HepG2 (cell line): ENCODE data around the gene SGTB. TPM values are rescaled to one million over a fixed set of nuclear protein-coding genes. Genes with fewer than 3 reads are reported as not detected.
A peak's percentile ranks its signal among the peaks of the same experiment; 100 is the strongest.

Experiments used
- ARHGAP35 ChIP-seq: sonication (generic); formaldehyde crosslinking; IDR thresholded peaks from 2 replicates; pipeline ENCODE4 v1.9.0; 2022; ENCODE audit warnings: mild to moderate bottlenecking, inconsistent platforms, moderate library complexity, missing genetic modification reagents, borderline replicate concordance
- ELF1 ChIP-seq: sonication (generic); formaldehyde crosslinking; IDR thresholded peaks from 2 replicates; pipeline ENCODE4 v1.4.0; 2020; ENCODE audit warnings: missing genetic modification reagents
- FOSL2 ChIP-seq: sonication (generic); formaldehyde crosslinking; IDR thresholded peaks from 2 replicates; pipeline ENCODE4 v1.4.0; 2020; ENCODE audit warnings: missing genetic modification reagents
- HOXA7 ChIP-seq: sonication (generic); formaldehyde crosslinking; IDR thresholded peaks from 2 replicates; pipeline ENCODE4 v1.8.1; 2022; ENCODE audit warnings: mild to moderate bottlenecking, missing genetic modification reagents, moderate library complexity
- NFAT5 ChIP-seq: sonication (generic); formaldehyde crosslinking; IDR thresholded peaks from 2 replicates; pipeline ENCODE4 v1.4.0; 2020; ENCODE audit warnings: missing genetic modification reagents
- SNAPC4 ChIP-seq: sonication (generic); formaldehyde crosslinking; IDR thresholded peaks from 2 replicates; pipeline ENCODE4 v1.4.0; 2020; ENCODE audit warnings: mild to moderate bottlenecking, missing genetic modification reagents
- THAP11 ChIP-seq: IDR thresholded peaks from 2 replicates; pipeline ENCODE4 v1.6.1; 2016; ENCODE audit warnings: missing biosample characterization, missing genetic modification reagents
- THAP7 ChIP-seq: sonication (generic); formaldehyde crosslinking; IDR thresholded peaks from 2 replicates; pipeline ENCODE4 v1.8.1; 2023; ENCODE audit warnings: mild to moderate bottlenecking, missing genetic modification reagents
- ZBTB3 ChIP-seq: sonication (generic); formaldehyde crosslinking; IDR thresholded peaks from 2 replicates; pipeline ENCODE4 v1.4.0; 2020; ENCODE audit warnings: low read depth, mild to moderate bottlenecking, moderate library complexity, missing genetic modification reagents, borderline replicate concordance
- ZBTB7A ChIP-seq: sonication (generic); formaldehyde crosslinking; IDR thresholded peaks from 2 replicates; pipeline ENCODE4 v1.8.0; 2022; ENCODE audit warnings: mild to moderate bottlenecking, missing genetic modification reagents
- ZFP1 ChIP-seq: IDR thresholded peaks from 2 replicates; pipeline ENCODE4 v1.6.1; 2016
- ZKSCAN8 ChIP-seq: IDR thresholded peaks from 2 replicates; pipeline ENCODE4 v1.6.1; 2016; ENCODE audit warnings: borderline replicate concordance, missing genetic modification reagents, missing compliant biosample characterization
- ZNF501 ChIP-seq: sonication (generic); formaldehyde crosslinking; IDR thresholded peaks from 2 replicates; pipeline ENCODE4 v1.5.1; 2020; ENCODE audit warnings: mild to moderate bottlenecking, moderate library complexity, missing genetic modification reagents
- ZNF747 ChIP-seq: sonication (generic); formaldehyde crosslinking; IDR thresholded peaks from 2 replicates; pipeline ENCODE4 v1.8.1; 2023; ENCODE audit warnings: missing genetic modification reagents, mild to moderate bottlenecking, borderline replicate concordance
- polyA plus RNA-seq, 8 experiments: library from polyadenylated mRNA; depleted of rRNA in 3 of 8; stranded (reverse) in 7 of 8; unstranded in 1 of 8; fragments of >200 nt; fragmentation: Illumina TruSeq in 4 of 8; extraction: Trizol in 4 of 8; gene quantifications; 2 replicates each; pipeline versions ENCODE4 v1.2.1 to v1.2.3, GENCODE V29; 2011 to 2016; ENCODE audit warnings: low read depth in 4 of 8, missing spikeins in 1 of 8, mixed read lengths in 1 of 8; ENCODE audit not compliant: insufficient read depth in 1 of 8
- total RNA-seq, 5 experiments: library from RNA; depleted of rRNA; stranded (reverse); fragments of >200 nt; fragmentation: Illumina TruSeq; extraction: Trizol; gene quantifications; 2 replicates each; pipeline ENCODE4 v1.2.3, GENCODE V29; 2016; ENCODE audit warnings: low read depth in 1 of 5
- TF ChIP-seq, protein P1 (sequence below): sonication (generic); formaldehyde crosslinking; IDR thresholded peaks from 2 replicates; pipeline ENCODE4 v1.4.0; 2020; ENCODE audit warnings: missing genetic modification reagents

Gene SGTB
- total and polyA plus RNA-seq, 2 of the 13 experiments (the other 11 are each of a cell fraction or from before 2014, with no cell fraction given) = 5.2 to 11.2 TPM

DNA sequence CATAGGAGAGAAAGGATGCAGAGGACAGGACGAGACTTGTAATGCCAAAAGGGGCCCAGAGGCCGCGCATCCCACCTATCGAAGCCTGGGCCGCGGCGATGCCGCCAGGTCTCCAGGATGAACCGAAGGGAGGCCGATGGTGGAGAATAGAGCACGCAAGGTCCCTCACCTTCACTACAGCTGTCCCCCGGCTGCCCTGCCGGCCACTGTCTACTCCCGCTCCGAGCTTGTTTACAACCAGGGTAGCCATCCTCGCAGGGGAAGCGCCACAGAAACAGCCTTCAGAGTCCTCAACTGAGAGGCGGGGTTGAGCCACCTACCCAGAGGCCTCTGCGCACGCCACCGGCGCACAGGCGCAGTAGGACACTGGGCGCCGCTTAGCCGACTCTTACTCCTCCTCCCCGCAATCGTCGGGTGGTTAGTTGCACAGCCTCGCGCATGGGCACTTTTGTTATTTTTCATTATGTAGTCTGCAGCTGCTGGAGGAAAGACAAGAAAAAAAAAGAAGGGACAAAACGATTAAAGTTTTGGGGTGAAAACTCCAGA lies 97.8 kb downstream of the SGTB start, which contains the start of gene TRIM23 (continued):
- TF ChIP-seq ZNF747 (CRISPR knock-in tag) (no peak), ZBTB3 (CRISPR knock-in tag) (0 out of 2 replicates have a peak, but pooled peaks have one; percentile 70), ZBTB7A (CRISPR knock-in tag) (no peak), ARHGAP35 (CRISPR knock-in tag) (no peak), ZKSCAN8 (CRISPR knock-in tag) (no peak), NFAT5 (CRISPR knock-in tag) (no peak), SNAPC4 (CRISPR knock-in tag) (no peak; the same call in 1 of the 2 replicates), FOSL2 (0 out of 2 replicates have a peak, but pooled peaks have one; percentile 16), ZNF501 (CRISPR knock-in tag) (peak; percentile 81), THAP11 (CRISPR knock-in tag) (no peak; the same call in 1 of the 2 replicates), ELF1 (CRISPR knock-in tag) (no peak), THAP7 (CRISPR knock-in tag) (0 out of 2 replicates have a peak, but pooled peaks have one; percentile 52), HOXA7 (CRISPR knock-in tag) (no peak), ZFP1 (CRISPR knock-in tag) (no peak; the same call in 1 of the 2 replicates)
- TF ChIP-seq, protein P1, sequence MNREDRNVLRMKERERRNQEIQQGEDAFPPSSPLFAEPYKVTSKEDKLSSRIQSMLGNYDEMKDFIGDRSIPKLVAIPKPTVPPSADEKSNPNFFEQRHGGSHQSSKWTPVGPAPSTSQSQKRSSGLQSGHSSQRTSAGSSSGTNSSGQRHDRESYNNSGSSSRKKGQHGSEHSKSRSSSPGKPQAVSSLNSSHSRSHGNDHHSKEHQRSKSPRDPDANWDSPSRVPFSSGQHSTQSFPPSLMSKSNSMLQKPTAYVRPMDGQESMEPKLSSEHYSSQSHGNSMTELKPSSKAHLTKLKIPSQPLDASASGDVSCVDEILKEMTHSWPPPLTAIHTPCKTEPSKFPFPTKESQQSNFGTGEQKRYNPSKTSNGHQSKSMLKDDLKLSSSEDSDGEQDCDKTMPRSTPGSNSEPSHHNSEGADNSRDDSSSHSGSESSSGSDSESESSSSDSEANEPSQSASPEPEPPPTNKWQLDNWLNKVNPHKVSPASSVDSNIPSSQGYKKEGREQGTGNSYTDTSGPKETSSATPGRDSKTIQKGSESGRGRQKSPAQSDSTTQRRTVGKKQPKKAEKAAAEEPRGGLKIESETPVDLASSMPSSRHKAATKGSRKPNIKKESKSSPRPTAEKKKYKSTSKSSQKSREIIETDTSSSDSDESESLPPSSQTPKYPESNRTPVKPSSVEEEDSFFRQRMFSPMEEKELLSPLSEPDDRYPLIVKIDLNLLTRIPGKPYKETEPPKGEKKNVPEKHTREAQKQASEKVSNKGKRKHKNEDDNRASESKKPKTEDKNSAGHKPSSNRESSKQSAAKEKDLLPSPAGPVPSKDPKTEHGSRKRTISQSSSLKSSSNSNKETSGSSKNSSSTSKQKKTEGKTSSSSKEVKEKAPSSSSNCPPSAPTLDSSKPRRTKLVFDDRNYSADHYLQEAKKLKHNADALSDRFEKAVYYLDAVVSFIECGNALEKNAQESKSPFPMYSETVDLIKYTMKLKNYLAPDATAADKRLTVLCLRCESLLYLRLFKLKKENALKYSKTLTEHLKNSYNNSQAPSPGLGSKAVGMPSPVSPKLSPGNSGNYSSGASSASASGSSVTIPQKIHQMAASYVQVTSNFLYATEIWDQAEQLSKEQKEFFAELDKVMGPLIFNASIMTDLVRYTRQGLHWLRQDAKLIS (CRISPR knock-in tag) = no peak
